ENCODE measurements around the gene BASP1.
"Not testable (repeated sequence)": the region's sequence is repeated elsewhere in the genome, so short reads cannot be mapped to it uniquely, and the experiment has no call there.

BASP1 gene

DNA sequence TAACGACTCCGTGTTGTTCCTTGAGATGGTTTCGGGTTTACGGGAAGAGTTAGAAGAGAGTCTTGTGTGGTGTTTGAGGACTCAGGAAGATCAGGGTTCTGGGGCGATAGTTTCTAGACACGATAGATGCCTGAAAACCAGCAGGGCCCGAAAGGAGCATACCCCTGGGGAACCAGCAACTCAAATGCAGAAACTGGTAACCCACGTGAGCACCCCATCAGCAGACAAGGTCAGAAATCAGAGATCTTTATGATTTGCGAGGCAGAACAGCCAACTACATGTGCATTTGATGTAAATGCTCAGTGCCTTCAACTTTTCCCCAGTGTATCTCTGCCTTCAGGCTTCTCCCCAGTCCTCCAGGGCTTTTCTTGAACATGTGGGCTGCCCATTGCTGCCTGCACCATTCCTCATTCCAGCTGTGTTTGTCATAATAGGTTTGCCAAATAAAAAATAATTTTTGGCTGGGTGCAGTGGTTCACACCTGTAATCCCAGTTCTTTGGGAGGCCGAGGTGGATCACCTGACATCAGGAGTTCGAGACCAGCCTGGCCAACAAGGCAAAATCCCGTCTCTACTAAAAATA lies 75.1 kb downstream of the BASP1 start:
- no peak for DNase-seq

DNA sequence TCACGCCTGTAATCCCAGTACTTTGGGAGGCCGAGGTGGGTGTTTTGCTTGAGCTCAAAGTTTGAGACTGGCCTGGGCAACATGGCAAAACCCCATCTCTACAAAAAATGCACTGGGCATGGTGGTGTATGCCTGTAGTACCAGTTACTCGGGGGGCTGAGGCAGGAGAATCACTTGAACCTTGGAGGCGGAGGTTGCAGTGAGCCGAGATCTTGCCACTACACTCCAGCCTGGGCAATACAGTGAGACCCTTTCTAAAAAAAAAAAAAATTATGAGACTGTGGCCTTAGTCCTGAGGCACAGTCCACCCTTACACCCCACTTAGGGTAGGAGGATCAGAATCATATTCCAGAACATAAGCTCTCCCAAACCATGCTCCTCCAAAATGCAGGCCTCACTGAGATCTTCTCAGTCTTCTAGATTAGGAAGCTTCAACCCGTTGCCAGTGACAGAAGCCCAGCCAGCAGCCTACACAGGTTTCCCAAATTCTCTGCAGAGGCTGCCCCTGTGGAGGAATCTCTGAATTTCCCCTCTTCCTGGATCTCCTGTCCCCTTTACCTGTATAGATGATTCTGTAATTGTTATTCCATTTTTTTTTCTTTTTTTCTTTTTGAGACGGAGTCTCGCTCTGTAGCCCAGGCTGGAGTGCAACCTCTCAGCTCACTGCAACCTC lies 77.3 kb downstream of the BASP1 start:
- DNase-seq = no peak

DNA sequence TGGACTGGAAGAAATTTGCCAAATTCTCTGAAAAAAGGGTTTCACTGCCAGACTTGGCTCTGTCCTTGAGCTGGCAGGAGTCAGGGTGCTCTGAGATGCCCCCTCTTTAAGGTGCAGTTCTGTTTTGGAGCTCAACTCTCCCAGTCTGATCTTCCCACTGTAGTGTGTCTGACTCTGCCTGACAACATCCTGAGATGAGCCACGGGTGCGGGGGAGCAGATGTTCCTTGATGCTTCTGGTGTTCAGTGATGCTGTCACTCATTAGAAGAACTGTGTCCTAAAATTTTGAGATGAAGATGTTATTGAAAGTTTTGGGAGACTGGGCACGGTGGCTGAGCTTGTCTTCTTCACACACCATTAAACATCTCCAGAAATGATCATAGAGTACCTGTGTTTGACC lies 78.2 kb downstream of the BASP1 start:
- DNase-seq = no peak

DNA sequence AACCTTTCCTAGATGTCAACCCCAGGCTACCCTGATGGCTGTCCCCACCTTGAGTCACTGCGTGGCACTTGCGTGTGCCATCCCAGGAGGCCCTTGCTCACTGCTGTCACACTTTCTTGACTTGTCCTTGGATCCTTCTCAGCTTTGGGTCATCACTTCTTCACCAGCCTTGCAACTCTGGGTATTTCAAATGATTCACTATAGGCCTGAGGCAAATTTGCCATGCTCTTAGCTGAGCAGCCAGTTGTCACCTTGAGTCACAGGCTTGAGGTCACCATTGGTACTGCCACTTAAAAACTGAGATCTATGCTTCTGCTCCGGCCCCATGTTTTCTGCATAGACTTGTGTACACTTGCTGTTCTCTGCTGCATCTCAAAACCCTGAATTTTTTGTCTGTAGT lies 84.7 kb downstream of the BASP1 start:
- DNase-seq = no peak

DNA sequence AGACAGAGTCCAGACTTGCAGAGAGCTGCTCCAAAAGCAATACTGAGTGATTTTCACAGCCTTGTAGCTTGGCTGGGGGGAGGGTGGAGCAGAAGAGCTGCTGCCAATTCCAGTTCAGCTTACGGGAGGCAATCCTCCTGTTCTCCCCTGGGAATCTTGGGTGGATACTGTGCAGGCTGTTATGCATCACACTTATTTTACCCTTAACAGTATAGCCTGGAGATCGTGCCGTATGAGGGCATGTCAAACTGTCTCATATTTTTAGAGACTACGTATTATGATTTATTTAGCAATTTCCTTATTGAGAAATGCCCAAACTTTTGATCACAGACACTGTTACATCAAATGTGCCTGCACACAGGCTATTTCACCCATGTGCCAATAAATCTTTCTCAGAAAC lies 85.2 kb downstream of the BASP1 start:
- DNase-seq = no peak

DNA sequence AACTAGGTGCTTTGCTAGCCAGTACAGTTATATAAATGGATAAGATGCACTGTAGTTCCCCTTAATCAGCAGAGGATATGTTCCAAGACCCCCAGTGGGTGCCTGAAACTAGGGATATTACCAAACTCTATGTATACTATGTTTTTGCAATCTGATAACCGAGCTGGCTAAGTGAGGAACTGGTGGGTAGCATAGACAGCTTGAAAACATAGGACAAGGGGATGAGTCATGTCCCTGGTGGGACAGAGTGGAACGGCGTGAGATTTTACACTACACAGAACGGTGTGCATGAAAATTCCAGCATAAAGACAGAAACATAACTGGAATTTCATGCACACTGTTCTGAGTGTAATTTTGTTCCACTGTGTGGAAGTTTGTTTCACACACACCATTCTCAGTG lies 86.9 kb downstream of the BASP1 start:
- DNase-seq = no peak

DNA sequence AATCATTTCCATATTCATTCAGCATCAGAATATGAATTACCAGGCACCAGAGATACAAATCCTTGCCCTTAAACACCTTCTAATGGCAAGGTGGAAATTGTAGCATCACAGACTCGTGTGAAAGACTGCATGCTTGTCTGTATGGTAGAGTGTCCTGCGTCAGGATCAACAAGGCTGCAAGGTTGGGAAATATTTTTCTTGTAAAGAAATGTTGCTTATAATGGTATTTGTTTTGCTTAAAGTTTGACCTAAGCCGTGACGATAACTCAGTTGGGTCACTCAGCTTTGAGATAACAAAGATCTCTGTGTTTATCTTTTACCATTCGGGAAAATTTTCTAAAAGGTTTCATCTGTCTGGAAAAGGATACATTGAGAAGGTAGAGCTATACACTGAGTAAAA lies 87.6 kb downstream of the BASP1 start:
- no peak for DNase-seq

DNA sequence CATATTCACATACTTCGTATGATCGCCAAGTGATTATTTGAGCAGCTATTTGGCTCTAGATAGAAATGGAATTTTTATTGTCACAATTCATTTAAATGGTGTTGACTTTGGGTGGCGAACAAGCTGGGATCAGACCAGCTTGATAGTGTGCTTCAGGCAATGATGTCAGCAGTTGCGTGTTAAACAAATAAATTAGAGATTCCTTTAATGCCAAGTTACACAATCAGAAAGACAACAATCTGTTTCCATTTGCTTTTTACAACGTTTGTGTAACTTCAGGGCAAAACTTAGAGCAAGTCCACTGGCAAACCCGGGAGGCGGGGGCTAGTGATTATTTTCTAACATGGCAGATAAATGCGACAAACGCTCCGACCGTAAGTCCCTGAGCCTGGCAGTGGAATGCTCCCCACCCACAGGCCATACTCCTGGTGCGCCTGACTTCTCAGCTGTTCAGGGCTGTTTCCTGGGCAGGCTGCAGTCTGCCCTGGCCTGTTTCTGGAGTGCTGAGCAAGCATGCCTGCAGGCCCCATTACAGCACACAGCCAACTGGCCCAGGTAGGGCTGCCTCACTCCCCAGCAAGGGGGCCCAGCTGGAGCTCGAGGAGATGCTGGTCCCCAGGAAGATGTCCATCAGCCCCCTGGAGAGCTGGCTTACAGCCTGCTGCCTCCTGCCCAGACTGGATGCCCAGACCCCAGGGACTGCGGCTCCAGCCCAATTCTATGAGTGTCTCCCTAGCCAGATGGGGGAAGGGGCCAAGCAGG lies 88.7 kb downstream of the BASP1 start:
- peak; percentile 46 for DNase-seq

DNA sequence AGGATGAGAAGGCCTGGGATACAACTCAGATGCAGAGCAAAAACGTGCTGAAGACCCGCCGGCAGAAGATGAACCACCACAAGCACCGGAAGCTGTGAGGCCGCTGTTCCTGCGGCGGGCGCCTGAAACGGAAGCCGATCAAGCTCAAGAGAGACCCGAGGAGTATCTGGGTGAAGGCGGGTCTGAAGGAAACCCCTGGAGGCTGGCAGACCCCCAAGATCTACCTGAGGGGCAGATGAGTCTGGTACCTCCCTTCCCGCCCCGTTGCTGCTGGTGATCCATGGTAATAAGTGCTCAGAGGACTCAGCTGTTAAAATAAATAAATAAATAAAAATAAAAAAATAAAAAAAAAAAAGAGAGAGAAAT lies 89.3 kb downstream of the BASP1 start:
- DNase-seq = no peak

DNA sequence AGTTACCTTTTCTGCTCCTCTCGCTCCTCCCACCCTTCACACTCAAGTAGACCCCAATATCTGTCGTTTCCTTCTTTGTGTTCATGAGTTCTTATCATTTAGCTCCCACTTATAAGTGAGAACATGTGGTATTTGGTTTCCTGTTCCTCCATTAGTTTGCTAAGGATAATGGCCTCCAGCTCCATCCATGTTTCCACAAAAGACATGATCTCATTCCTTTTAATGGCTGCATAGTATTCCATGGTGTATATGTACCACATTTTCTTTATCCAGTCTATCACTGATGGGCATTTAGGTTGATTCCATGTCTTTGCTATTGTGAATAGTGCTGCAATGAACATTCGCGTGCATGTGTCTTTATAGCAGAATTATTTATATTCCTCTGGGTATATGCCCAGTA lies 90.0 kb downstream of the BASP1 start:
- not testable (repeated sequence) for DNase-seq

DNA sequence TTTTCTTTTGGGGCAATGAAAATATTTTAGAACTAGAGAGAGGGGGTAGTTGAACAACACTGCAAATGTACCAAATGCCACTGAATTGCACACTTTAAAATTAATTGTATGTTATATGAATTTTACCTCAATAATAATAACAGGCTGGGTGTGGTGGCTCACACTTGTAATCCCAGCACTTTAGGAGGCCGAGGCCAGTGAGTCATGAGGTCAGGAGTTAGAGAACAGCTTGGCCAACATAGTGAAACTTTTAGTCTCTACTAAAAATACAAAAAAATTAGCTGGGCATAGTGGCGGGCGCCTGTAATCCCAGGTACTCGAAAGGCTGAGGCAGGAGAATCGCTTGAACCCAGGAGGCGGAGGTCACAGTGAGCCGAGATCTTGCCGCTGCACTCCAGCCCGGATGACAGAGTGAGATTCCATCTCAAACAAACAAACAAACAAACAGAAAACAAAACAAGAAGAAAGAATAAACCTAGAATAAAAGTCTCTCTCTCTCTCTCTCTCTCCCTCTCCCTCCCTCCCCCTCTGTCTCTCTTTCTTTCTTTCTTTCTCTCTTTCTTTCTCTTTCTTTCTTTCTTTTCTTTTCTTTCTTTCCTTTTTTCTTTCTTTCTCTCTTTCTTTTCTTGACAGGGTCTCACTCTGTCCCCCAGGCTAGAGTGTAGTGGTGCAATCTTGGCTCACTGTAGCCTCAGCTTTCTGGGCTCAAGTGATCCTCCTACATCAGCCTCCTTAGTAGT lies 91.1 kb downstream of the BASP1 start:
- no peak for DNase-seq

DNA sequence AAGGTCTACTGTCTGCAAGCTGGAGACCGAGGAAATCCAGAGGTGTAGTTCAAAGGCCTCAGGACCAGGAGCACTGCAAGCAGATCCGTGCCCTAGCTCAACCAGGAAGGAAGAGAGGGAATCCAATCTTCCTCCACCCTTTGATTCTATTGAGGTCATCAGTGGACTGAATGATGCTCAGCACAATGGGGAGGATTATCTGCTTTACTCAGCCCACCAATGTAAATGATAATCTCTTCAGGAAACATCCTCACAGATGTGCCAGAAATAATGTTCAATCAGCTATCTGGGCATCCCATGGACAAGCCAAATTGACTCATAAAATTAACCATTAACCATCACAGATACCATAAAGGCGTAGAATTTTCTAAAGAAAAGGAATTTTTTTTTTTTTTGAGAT lies 92.0 kb downstream of the BASP1 start:
- DNase-seq = no peak

DNA sequence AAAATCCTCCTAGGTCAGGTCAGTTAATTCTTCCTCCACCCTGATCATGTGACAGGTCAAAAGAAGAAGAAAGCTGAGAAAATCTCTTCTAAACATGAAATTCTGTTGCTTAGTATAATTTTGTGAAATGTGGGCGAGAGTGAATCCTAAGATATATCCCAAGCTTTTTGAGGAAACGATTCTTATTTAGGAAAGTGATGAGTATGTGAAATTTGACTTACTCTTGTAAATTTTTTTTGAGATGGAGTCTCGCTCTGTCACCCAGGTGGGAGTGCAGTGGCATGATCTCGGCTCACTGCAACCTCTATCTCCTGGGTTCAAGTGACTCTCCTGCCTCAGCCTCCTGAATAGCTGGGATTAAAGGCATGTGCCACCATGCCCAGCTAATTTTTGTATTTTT lies 93.1 kb downstream of the BASP1 start:
- not testable (repeated sequence) for DNase-seq

DNA sequence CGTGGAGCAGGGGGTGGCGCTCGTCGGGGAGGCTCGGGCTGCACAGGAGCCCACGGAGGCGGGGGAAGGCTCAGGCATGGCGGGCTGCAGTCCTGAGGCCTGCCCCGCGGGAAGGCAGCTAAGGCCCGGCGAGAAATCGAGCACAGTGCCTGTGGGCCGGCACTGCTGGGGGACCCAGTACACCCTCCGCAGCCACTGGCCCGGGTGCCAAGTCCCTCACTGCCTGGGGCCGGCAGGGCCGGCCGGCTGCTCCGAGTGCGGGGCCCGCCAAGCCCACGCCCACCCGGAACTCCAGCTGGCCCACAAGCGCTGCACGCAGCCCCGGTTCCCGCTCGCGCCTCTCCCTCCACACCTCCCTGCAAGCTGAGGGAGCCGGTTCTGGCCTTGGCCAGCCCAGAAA lies 94.4 kb downstream of the BASP1 start:
- DNase-seq = not testable (repeated sequence)

DNA sequence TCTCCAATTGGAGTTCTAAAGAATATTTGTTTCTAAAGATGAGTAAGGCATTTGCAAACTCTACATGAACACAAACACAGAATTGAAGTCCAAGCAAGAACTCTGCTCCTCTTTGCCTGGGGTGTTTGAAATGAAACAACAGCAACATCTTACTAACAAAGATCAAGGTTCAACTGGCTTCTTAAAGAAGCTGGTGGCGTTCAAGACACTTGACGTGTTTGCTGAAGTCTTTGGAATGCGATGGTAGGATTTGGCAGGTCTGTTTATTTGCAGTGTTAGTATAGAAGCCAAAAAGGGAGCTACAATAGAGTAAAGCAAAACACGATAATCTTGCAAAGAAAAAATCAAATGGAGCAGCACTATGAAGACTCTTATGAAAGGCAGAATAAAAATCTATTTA lies 94.9 kb downstream of the BASP1 start:
- no peak for DNase-seq

DNA sequence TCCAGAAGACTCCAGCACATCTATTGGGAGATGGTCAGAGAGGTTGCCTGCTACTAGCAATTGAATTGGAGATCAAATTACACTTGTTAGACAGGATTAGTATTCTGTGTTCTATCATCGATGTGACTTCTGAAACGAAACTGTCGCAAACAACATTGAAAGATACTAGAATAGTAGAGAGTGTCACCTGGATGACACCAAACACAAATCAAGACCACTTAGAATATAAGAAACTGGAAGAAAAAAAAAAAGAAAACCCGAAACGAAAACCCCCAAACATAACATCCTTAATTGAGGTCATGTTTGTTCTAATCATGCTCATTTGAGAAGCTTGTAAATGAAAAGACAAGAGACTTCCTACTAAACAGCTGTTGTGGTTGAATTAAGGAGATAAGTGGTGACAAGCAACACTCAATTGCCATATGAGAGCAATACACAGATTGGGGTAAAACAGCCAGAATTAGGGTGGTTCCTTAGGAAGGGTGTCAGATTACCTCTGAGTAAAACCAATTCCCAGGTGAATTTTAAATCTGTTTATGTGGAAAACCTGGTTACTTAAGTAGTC lies 97.6 kb downstream of the BASP1 start:
- peak; percentile 58 for DNase-seq

DNA sequence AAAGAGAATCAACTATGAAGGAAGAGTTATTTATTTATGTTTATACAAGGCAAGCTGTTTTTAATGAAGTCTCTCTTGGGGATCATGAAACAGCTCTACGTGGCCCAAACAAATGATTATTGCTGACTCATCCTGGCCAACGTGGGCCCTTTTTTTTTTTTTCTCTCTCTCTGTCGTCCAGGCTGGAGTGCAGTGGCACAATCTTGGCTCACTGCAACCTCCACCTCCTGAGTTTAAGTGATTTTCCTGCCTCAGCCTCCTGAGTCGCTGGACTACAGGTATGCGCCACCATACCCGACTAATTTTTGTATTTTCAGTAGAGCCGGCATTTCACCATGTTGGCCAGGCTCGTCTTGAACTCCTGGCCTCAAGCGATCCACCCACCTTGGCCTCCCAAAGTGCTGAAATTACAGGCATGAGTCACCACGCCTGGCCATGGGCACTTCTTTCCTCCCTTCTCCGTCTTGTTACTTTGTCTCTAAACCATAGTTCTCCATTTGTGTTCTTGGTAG lies 98.3 kb downstream of the BASP1 start:
- DNase-seq = peak; percentile 6

DNA sequence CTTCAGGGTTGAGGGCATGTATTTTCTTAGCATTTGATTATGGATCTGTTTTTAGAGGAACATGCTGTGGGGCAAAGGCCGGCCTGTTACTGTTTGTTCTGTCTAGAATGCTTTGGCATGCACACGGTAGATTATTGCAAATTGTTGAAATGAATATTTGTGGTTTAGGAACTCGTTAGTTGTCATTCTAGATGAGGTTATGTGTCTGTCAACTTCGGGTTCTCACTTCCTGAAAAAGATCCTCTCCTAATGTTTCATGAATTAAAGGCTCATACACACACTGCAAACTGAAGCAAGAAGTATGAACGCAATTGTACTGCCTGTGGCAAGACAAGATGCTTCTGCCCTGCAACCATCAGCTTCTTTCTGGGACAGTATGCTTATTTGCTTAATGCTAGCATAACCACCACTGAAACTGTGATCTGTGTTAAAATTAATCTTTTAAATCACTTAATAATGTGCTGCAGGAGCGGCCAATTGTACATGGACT lies 99.6 kb downstream of the BASP1 start:
- DNase-seq = no peak

DNA sequence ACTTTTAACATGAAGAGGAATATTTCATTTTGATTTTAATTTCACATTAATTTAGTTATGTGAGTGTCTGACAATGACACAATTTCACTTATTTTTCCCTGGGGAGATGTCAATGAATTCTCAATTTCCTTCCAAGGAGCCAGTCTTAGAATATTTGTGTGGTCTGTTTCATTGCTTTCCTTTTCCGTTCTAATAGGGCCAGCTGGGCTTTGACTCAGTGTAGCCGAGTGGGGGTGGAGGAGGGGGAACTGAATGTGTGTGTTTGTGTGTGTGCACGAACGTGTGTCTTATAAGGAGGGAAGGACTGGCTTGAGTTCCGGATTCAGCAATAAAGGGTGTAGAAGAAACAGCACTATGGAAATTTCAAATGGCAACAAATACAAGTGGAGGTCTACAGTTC lies 100.0 kb downstream of the BASP1 start:
- no peak for DNase-seq

DNA sequence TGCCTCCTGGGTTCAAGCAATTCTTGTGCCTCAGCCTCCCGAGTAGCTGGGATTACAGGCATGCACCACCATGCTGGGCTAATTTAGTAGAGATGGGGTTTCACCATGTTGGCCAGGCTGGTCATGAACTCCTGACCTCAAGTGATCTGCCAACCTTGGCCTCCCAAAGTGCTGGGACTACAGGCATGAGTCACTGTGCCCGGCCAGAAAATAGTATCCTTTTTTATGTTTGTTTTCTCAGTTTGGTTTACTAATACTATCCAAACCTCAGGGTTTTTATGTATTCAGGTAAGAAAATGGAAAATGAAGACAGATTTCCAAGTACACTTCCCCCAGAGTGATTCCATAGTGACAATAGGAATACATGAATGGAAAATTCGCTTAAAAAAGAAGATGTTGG lies 101.7 kb downstream of the BASP1 start:
- DNase-seq = not testable (repeated sequence)

DNA sequence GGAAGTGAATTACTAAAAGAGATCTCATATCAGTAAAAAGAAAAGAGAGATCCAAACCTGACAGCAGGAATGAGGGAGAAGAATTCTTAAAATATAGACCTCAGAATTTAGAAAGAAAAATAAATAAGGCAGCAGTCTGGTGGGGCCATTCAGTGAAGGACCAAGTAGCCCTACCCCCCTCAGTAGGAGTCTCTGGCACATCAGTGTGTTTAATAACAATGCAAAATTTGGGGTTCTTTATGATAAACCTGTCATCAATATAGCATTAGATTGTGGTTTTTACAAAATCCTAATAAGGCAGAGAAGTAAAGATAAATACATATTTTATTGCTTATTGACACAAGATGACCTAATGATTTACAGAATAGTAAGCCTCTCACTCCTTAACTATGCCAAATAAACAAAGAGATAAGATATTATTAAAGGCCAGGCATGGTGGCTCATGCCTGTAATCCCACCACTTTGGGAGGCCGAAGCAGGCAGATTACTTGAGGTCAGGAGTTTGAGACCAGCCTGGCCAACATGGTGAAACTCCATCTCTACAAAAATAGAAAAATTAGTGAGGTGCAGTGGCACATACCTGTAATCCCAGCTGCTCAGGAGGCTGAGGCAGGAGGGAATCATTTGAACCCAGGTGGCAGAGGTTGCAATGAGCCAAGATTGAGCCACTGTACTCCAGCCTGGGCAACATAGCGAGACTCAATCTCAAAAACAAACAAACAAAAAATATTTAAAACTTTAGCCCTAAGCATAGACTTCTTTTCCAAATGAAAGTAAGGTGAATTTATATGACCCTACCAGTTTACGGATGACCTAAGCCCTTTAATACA lies 108.6 kb downstream of the BASP1 start:
- no peak for DNase-seq
